SU-DHL-6 (cell line): ENCODE results near the gene SLC25A20.
"Not testable (repeated sequence)": the region's sequence is repeated elsewhere in the genome, so short reads cannot be mapped to it uniquely, and the experiment has no call there.

ENCODE experiments used
- H2AFZ ChIP-seq: fragments of 200-600 bp; sonication (generic); 2 replicates; pipeline ENCODE4 v1.6.1; 2014; ENCODE audit warnings: low read depth, mild to moderate bottlenecking, moderate library complexity, mixed read lengths, antibody characterized with exemption, low read length; ENCODE audit not compliant: severe bottlenecking
- H3F3A ChIP-seq: fragments of 200-600 bp; shearing (Covaris generic); 2 replicates; pipeline ENCODE4 v1.6.0; 2016; ENCODE audit warnings: antibody characterized with exemption, mild to moderate bottlenecking; ENCODE audit not compliant: insufficient read depth
- H3K27ac ChIP-seq: fragments of 200-600 bp; sonication (generic); 2 replicates; pipeline ENCODE4 v1.5.1; 2016; ENCODE audit warnings: low read depth, mild to moderate bottlenecking, low read length, moderate library complexity, mixed read lengths
- H3K27me3 ChIP-seq: fragments of 200-600 bp; sonication (generic), shearing (Covaris generic); 2 replicates; pipeline ENCODE4 v1.6.0; 2014; ENCODE audit warnings: mild to moderate bottlenecking, low read length
- H3K36me3 ChIP-seq: fragments of 200-600 bp; sonication (generic); 2 replicates; pipeline ENCODE4 v1.6.1; 2014; ENCODE audit warnings: mild to moderate bottlenecking, low read length, mixed read lengths
- H3K4me2 ChIP-seq: fragments of 300-600, 200-600 bp; shearing (Covaris generic), sonication (generic); 2 replicates; pipeline ENCODE4 v1.6.0; 2014; ENCODE audit warnings: low read length, low read depth, mild to moderate bottlenecking; ENCODE audit not compliant: poor library complexity, severe bottlenecking
- H3K4me3 ChIP-seq: fragments of 200-600 bp; sonication (generic); 2 replicates; pipeline ENCODE4 v1.5.1; 2014; ENCODE audit warnings: antibody characterized with exemption, low read length, mild to moderate bottlenecking, mixed read lengths; ENCODE audit not compliant: insufficient read depth, poor library complexity, severe bottlenecking
- H3K79me2 ChIP-seq: fragments of 200-600 bp; sonication (generic); 2 replicates; pipeline ENCODE4 v1.6.1; 2014; ENCODE audit warnings: mild to moderate bottlenecking, low read length, moderate library complexity; ENCODE audit not compliant: insufficient read depth
- H3K9ac ChIP-seq: fragments of 200-600 bp; sonication (generic); 2 replicates; pipeline ENCODE4 v1.7.0; 2014; ENCODE audit warnings: mild to moderate bottlenecking, low read length
- H3K9me2 ChIP-seq: fragments of 200-600 bp; sonication (generic); replicated peaks from 2 replicates; pipeline ENCODE4 v1.6.1; 2014; ENCODE audit warnings: low read length; ENCODE audit not compliant: insufficient read depth
- H3K9me3 ChIP-seq: fragments of 200-600 bp; sonication (generic); 2 replicates; pipeline ENCODE4 v1.6.1; 2014; ENCODE audit warnings: low read length, mixed read lengths; ENCODE audit not compliant: insufficient read depth
- H4K20me1 ChIP-seq: fragments of 200-600 bp; sonication (generic); 2 replicates; pipeline ENCODE4 v1.6.1; 2014; ENCODE audit warnings: low read depth, mild to moderate bottlenecking, antibody characterized with exemption, low read length, moderate library complexity, mixed read lengths
- EZH2phosphoT487 ChIP-seq: fragments of 200-600 bp; sonication (generic), shearing (Covaris generic); conservative IDR thresholded peaks from 2 replicates; pipeline ENCODE4 v1.6.1; 2018; ENCODE audit warnings: mild to moderate bottlenecking, antibody characterized with exemption, low read length, moderate library complexity, mixed read lengths
- TF ChIP-seq, protein P1 (sequence below): fragments of 200-600 bp; sonication (generic); IDR thresholded peaks from one replicate; pipeline ENCODE4 v1.5.1; 2017; ENCODE audit warnings: antibody characterized with exemption, mild to moderate bottlenecking, low read length, moderate library complexity; ENCODE audit not compliant: insufficient read depth, poor library complexity, severe bottlenecking

Gene SLC25A20

DNA sequence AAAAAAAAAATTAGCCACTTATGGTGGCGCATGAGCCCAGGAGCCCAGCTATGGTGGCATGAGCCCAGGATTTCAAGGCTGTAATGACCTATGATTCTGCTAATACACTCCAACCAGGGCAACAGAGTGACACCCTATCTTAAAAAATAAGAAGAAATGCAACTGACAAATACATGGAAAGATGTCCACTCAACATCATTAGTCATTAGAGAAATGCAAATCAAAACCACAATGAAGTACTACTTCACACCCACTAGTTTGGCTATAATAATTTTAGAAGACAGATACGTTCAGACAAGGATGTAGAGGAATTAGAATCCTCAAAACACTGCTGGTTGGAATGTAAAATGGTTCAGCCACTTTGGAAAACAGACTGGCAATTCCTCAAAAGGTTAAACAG, 61.5 kb downstream of the SLC25A20 start:
- Histone ChIP-seq H3K79me2 (peaks cover 35% of the 10 kb centered on the region), H4K20me1 (no peaks in the 10 kb centered on the region), H3K27ac (no peak overlapping the region), H3K9me3 (no peaks in the 10 kb centered on the region), H3K36me3 (no peaks in the 10 kb centered on the region), H3K9ac (no peak overlapping the region), H3F3A (no peaks in the 10 kb centered on the region; the same call in 1 of the 2 replicates), H3K4me3 (no peak overlapping the region), H3K27me3 (no peaks in the 10 kb centered on the region), H3K9me2 (no peaks in the 10 kb centered on the region), H2AFZ (no peak overlapping the region), H3K4me2 (no peak overlapping the region)
- TF ChIP-seq EZH2phosphoT487 = no peak
- TF ChIP-seq, protein P1, sequence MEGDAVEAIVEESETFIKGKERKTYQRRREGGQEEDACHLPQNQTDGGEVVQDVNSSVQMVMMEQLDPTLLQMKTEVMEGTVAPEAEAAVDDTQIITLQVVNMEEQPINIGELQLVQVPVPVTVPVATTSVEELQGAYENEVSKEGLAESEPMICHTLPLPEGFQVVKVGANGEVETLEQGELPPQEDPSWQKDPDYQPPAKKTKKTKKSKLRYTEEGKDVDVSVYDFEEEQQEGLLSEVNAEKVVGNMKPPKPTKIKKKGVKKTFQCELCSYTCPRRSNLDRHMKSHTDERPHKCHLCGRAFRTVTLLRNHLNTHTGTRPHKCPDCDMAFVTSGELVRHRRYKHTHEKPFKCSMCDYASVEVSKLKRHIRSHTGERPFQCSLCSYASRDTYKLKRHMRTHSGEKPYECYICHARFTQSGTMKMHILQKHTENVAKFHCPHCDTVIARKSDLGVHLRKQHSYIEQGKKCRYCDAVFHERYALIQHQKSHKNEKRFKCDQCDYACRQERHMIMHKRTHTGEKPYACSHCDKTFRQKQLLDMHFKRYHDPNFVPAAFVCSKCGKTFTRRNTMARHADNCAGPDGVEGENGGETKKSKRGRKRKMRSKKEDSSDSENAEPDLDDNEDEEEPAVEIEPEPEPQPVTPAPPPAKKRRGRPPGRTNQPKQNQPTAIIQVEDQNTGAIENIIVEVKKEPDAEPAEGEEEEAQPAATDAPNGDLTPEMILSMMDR = no peak

DNA sequence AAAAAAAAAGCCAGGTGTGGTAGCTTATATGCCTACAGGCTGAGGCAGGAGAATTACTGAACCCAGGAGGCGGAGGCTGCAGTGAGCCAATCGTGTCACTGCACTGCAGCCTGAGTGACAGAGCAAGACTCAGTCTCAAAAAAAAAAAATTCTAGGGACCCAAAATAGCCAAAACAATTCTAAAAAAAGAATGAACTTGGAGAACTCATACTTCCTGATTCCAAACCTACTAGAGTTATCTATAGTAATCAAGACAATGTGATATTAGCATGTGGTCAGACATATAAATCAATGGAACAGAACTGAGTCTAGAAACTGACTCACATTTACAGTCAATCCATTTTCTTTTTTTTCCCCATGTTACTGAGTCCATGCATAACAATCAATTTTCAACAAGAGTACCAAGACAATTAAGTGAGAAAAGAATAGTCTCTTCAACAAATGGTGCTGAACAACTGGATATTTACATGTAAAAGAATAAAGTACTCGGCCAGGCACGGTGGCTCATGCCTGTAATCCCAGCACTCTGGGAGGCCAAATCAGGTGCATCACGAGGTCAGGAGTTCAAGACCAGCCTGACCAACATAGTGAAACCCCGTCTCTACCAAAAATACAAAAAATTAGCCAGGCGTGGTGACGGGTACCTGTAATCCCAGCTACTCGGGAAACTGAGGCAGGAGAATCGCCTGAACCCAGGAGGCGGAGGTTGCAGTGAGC, 62.9 kb downstream of the SLC25A20 start:
- no peak overlapping the region for H3K4me2 ChIP-seq
- no peak overlapping the region for H3K27ac ChIP-seq
- no peak overlapping the region for H3K4me3 ChIP-seq
- no peaks in the 10 kb centered on the region for H3K27me3 ChIP-seq
- H2AFZ ChIP-seq = no peak overlapping the region
- peaks cover 34% of the 10 kb centered on the region for H3K79me2 ChIP-seq
- no peak overlapping the region for H3K9ac ChIP-seq
- H4K20me1 ChIP-seq = no peaks in the 10 kb centered on the region
- H3K36me3 ChIP-seq = no peaks in the 10 kb centered on the region
- H3K9me2 ChIP-seq = no peaks in the 10 kb centered on the region
- TF ChIP-seq EZH2phosphoT487 = no peak
- H3K9me3 ChIP-seq = no peaks in the 10 kb centered on the region
- peaks cover 3% of the 10 kb centered on the region; the same call in 1 of the 2 replicates for H3F3A ChIP-seq

DNA sequence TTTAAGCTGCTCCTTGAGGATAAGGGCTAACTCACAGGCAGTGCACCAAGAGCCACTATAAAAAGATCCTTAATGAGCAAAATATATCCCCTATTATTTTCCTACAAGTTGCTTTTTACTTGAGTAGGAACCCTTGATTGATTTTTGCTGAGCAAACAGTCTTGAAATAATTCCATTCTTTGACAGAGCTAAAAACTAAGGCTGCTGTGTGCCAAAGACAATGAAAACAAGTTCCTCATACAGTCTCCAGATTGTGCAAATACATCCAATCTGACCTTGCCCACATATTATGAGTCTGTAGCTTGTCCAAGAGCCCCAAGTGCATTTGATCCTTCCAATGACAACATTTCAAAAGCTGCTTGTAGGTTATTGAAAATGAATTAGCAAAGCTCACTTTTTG, 66.0 kb downstream of the SLC25A20 start:
- Histone ChIP-seq H3K9ac (no peak overlapping the region), H3K9me2 (no peaks in the 10 kb centered on the region), H3K4me2 (no peak overlapping the region), H3K4me3 (no peak overlapping the region), H3K27ac (no peak overlapping the region), H3K27me3 (no peaks in the 10 kb centered on the region), H4K20me1 (no peaks in the 10 kb centered on the region), H3K9me3 (no peaks in the 10 kb centered on the region), H3F3A (0 out of 2 replicates have a peak, but pooled peaks cover 3% of the 10 kb centered on the region), H2AFZ (no peak overlapping the region), H3K79me2 (peaks cover 36% of the 10 kb centered on the region), H3K36me3 (no peaks in the 10 kb centered on the region)
- TF ChIP-seq, protein P1 = no peak
- TF ChIP-seq EZH2phosphoT487 = no peak

DNA sequence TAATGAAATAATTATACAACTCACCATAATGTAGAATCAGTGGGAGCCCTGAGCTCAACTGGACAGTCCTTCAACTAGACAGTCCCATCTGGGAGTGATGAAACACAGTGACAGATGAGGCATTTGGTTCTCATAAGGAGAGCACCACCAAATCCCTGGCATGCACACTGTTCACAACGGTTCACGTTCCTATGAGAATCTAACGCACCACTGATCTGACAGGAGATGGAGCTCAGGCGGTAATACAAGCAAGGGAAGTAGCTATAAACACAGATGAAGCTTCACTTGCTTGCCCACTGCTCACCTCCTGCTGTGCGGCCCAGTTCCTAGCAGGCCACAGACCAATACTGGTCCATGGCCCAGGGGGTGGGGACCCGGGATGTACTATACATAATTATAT, 68.0 kb downstream of the SLC25A20 start:
- Histone ChIP-seq H3K79me2 (peaks cover 36% of the 10 kb centered on the region), H3K27me3 (no peaks in the 10 kb centered on the region), H4K20me1 (0 out of 2 replicates have a peak, but pooled peaks cover 2% of the 10 kb centered on the region), H3K4me2 (no peak overlapping the region), H3F3A (0 out of 2 replicates have a peak, but pooled peaks cover 3% of the 10 kb centered on the region), H3K36me3 (no peaks in the 10 kb centered on the region), H3K9ac (no peak overlapping the region), H2AFZ (no peak overlapping the region), H3K27ac (no peak overlapping the region), H3K9me2 (no peaks in the 10 kb centered on the region), H3K9me3 (no peaks in the 10 kb centered on the region), H3K4me3 (no peak overlapping the region)
- no peak for TF ChIP-seq EZH2phosphoT487
- TF ChIP-seq, protein P1 = no peak

DNA sequence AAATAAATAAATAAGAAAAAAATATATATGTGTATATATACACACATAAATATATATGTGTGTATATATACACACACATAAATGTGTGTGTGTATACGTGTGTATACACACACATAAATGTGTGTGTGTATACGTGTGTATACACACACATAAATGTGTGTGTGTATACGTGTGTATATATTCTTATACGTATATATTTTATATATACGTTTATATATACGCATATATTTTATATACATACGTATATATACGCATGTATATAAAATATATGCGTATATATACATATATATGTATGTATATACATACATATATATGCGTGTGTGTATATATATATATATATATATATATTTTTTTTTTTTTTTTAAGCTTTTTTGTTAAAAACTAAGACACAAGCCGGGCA, 69.2 kb downstream of the SLC25A20 start:
- H3K79me2 ChIP-seq = peaks cover 36% of the 10 kb centered on the region
- not testable (repeated sequence) for H3K4me3 ChIP-seq, H2AFZ ChIP-seq, H3K9me3 ChIP-seq, H3K9ac ChIP-seq, H3K27me3 ChIP-seq, H4K20me1 ChIP-seq, H3K9me2 ChIP-seq, H3F3A ChIP-seq, H3K4me2 ChIP-seq, H3K36me3 ChIP-seq, H3K27ac ChIP-seq
